ENCODE data around the gene BCAP31. TPM values are rescaled to one million over a fixed set of nuclear protein-coding genes. Genes with fewer than 3 reads are reported as not detected.

BCAP31 gene
- total RNA-seq, 1 experiment from 2014 or later, result 150 TPM

GRCh38 chrX:153668423-153669173 is 55.6 kb downstream of the BCAP31 start:
- H3K36me3 Mint-ChIP-seq, result no peaks in the 10 kb centered on the region
- no peaks in the 10 kb centered on the region for H3K9me3 Mint-ChIP-seq
- ATAC-seq (no peak), DNase-seq (ENCODE audit: low spot score) (no peak)
- ChIA-PET POLR2A (interaction anchor here (1.5 to 2.0 kb wide), 2 partner anchors 16 to 24 kb away, joined by 3 to 7 read pairs; no protein-coding TSS in a partner anchor), CTCF (interaction anchor here (0.5 to 7.7 kb wide), 68 partner anchors 8 to 727 kb away, joined by 3 to 153 read pairs (median 4); partner anchors contain the start of genes ATP2B3, BCAP31, CCNQ and DUSP9)
- no peak overlapping the region for H3K27ac Mint-ChIP-seq
- TF ChIP-seq NFYB (CRISPR knock-in tag; conservative IDR thresholded peaks at IDR 0.05; ENCODE audit: low read depth), result no peak
- no peak for TF ChIP-seq ATF1 (CRISPR knock-in tag; IDR thresholded peaks at IDR 0.05)
- no peak for TF ChIP-seq IRF2 (CRISPR knock-in tag; IDR thresholded peaks at IDR 0.05; ENCODE audit: borderline replicate concordance, low read depth)
- TF ChIP-seq FOXJ3 (CRISPR knock-in tag; IDR thresholded peaks at IDR 0.05; ENCODE audit: borderline replicate concordance), result no peak
- TF ChIP-seq ARID4B (CRISPR knock-in tag; IDR thresholded peaks at IDR 0.05; ENCODE audit: borderline replicate concordance), result no peak
- no peak for TF ChIP-seq GABPB1 (CRISPR knock-in tag; IDR thresholded peaks at IDR 0.05)
- no peak for TF ChIP-seq GRHL2 (CRISPR knock-in tag; IDR thresholded peaks at IDR 0.05; ENCODE audit: insufficient replicate concordance, severe bottlenecking)
- no peak for TF ChIP-seq ZNF512 (CRISPR knock-in tag; IDR thresholded peaks at IDR 0.05; ENCODE audit: borderline replicate concordance)
- no peak for TF ChIP-seq TP53 (CRISPR knock-in tag; IDR thresholded peaks at IDR 0.05)
- peaks cover 28% of the 10 kb centered on the region for H3K27me3 Mint-ChIP-seq (ENCODE audit: low read depth)
- H3K4me1 Mint-ChIP-seq, result peaks cover 3% of the 10 kb centered on the region; the same call in 1 of the 2 replicates
- no peak overlapping the region for H3K4me3 Mint-ChIP-seq

GRCh38 chrX:153667956-153668396 is 56.2 kb downstream of the BCAP31 start:
- H3K36me3 Mint-ChIP-seq, result no peaks in the 10 kb centered on the region
- no peak overlapping the region; the same call in 1 of the 2 replicates for H3K27ac Mint-ChIP-seq
- DNase-seq (ENCODE audit: low spot score), result peak; percentile 84
- CTCF ChIA-PET, result interaction anchor here (0.7 to 7.7 kb wide), 30 partner anchors 11 to 726 kb away, joined by 3 to 153 read pairs (median 7); partner anchors contain the start of genes DUSP9, HAUS7 and SLC6A8
- TF ChIP-seq USF1 (CRISPR knock-in tag; IDR thresholded peaks at IDR 0.05), result peak; percentile 56; the same call in 1 of the 2 replicates
- TF ChIP-seq ZNF416 (CRISPR knock-in tag; IDR thresholded peaks at IDR 0.05), result no peak
- no peak for TF ChIP-seq IRF1 (CRISPR knock-in tag; IDR thresholded peaks at IDR 0.05)
- peak; percentile 67 for TF ChIP-seq USF2 (CRISPR knock-in tag; IDR thresholded peaks at IDR 0.05)
- peak; percentile 45; the same call in 1 of the 2 replicates for TF ChIP-seq MAX (CRISPR knock-in tag; IDR thresholded peaks at IDR 0.05)
- TF ChIP-seq HMGXB4 (CRISPR knock-in tag; IDR thresholded peaks at IDR 0.05), result no peak
- TF ChIP-seq ATF1 (CRISPR knock-in tag; IDR thresholded peaks at IDR 0.05), result no peak
- no peak for TF ChIP-seq EMX1 (CRISPR knock-in tag; IDR thresholded peaks at IDR 0.05)
- no peak for TF ChIP-seq JUN (CRISPR knock-in tag; IDR thresholded peaks at IDR 0.05)
- TF ChIP-seq CBFB (CRISPR knock-in tag; IDR thresholded peaks at IDR 0.05; ENCODE audit: low read depth), result no peak
- peak; percentile 71 for TF ChIP-seq CTCF (IDR thresholded peaks at IDR 0.05)
- peak overlapping the region; percentile 54 for H3K4me3 Mint-ChIP-seq
- peak; percentile 78 for ATAC-seq
- peaks cover 3% of the 10 kb centered on the region; the same call in 1 of the 2 replicates for H3K4me1 Mint-ChIP-seq
- H3K27me3 Mint-ChIP-seq (ENCODE audit: low read depth), result peaks cover 28% of the 10 kb centered on the region
- H3K9me3 Mint-ChIP-seq, result no peaks in the 10 kb centered on the region
- POLR2A ChIA-PET, result interaction anchor here (1.5 to 2.0 kb wide), 2 partner anchors 17 to 23 kb away, joined by 3 to 7 read pairs; no protein-coding TSS in a partner anchor

Data from WTC11 (cell line).